CD4-positive, CD25-positive, alpha-beta regulatory T cell (primary cell): ENCODE results near the gene PRKAG2. TPM values are rescaled to one million over a fixed set of nuclear protein-coding genes. Genes with fewer than 3 reads are reported as not detected.

Experiments used
- ATAC-seq, 2 donors: fragments of 150-1000 bp; cut with Tn5 transposase; one replicate each; pipeline ENCODE4 v1.10.0; 2021; ENCODE audit warnings: low read depth in 2 of 2, moderate number of reproducible peaks in 2 of 2, moderate library complexity in 1 of 2
- DNase-seq, 3 donors: peaks; one replicate each; pipeline versions ENCODE4 v3.0.0 to v3.0.0-alpha.2; 2012 to 2022; ENCODE audit warnings: mixed read lengths in 1 of 3
- H3K27ac ChIP-seq: one replicate; pipeline ENCODE4 v1.7.0; 2013; ENCODE audit warnings: mild to moderate bottlenecking, low read length; ENCODE audit not compliant: insufficient read depth, poor library complexity, severe bottlenecking
- H3K27me3 ChIP-seq: one replicate; pipeline ENCODE4 v1.7.0; 2013; ENCODE audit warnings: low read length; ENCODE audit not compliant: control insufficient read depth, insufficient read depth
- H3K36me3 ChIP-seq: one replicate; pipeline ENCODE4 v1.7.0; 2013; ENCODE audit warnings: mild to moderate bottlenecking, low read length, moderate library complexity; ENCODE audit not compliant: control insufficient read depth, insufficient read depth
- H3K4me1 ChIP-seq: 2 replicates; pipeline ENCODE4 v1.7.0; 2013; ENCODE audit warnings: mild to moderate bottlenecking, low read length; ENCODE audit not compliant: insufficient read depth, control insufficient read depth, poor library complexity, severe bottlenecking
- H3K4me3 ChIP-seq: one replicate; pipeline ENCODE4 v1.7.0; 2013; ENCODE audit warnings: low read depth, mild to moderate bottlenecking, low read length, moderate library complexity
- H3K9me3 ChIP-seq, 2 experiments: 1 replicate in 1 of 2; 2 replicates in 1 of 2; pipeline ENCODE4 v1.7.0; 2013; ENCODE audit warnings: low read length in 2 of 2, mild to moderate bottlenecking in 1 of 2, moderate library complexity in 1 of 2; ENCODE audit not compliant: control insufficient read depth in 2 of 2
- H3K27ac Mint-ChIP-seq, 3 donors: one replicate each; pipeline ENCODE4 v1.8.0; 2020 to 2022; ENCODE audit warnings: mild to moderate bottlenecking in 3 of 3, mixed read lengths in 3 of 3, moderate library complexity in 2 of 3
- H3K27me3 Mint-ChIP-seq: one replicate; pipeline ENCODE4 v1.8.0; 2022; ENCODE audit warnings: mild to moderate bottlenecking, mixed read lengths
- H3K36me3 Mint-ChIP-seq: one replicate; pipeline ENCODE4 v1.8.0; 2020; ENCODE audit warnings: mixed read lengths
- H3K4me1 Mint-ChIP-seq, 4 donors: one replicate each; pipeline ENCODE4 v1.8.0; 2020 to 2022; ENCODE audit warnings: mixed read lengths in 4 of 4, mild to moderate bottlenecking in 1 of 4
- H3K4me3 Mint-ChIP-seq, 4 donors: one replicate each; pipeline ENCODE4 v1.8.0; 2020 to 2022; ENCODE audit warnings: mild to moderate bottlenecking in 4 of 4, mixed read lengths in 4 of 4, moderate library complexity in 3 of 4
- H3K9me3 Mint-ChIP-seq, 7 donors: one replicate each; pipeline ENCODE4 v1.8.0; 2020 to 2022; ENCODE audit warnings: mixed read lengths in 7 of 7, mild to moderate bottlenecking in 3 of 7, moderate library complexity in 2 of 7
- polyA plus RNA-seq, 4 donors: library from polyadenylated mRNA; unstranded; fragments of 300-500 nt; fragmentation: Illumina TruSeq; gene quantifications; one replicate each; pipeline ENCODE4 v1.2.3, GENCODE V29; 2021
- total RNA-seq: library from RNA; stranded (reverse); gene quantifications from one replicate; pipeline ENCODE4 v1.2.3, GENCODE V29; 2022

The PRKAG2 gene
- total and polyA plus RNA-seq, 5 donors from 2014 or later, result 19.9 to 43.0 (median 26.1) TPM

GRCh38 chr7:151719897-151720242 is 157.0 kb downstream of the PRKAG2 start:
- Mint-ChIP-seq H3K27ac (no peak overlapping the region), H3K27me3 (no peaks in the 10 kb centered on the region), H3K4me3 (no peak overlapping the region), H3K36me3 (peaks cover 9% of the 10 kb centered on the region), H3K4me1 (peaks cover 0 to 8% (median 2%) of the 10 kb centered on the region in 4 donors), H3K9me3 (peaks cover 0 to 2% (median 0%) of the 10 kb centered on the region in 7 donors)
- peaks cover 2% of the 10 kb centered on the region for H3K36me3 ChIP-seq
- no peaks in the 10 kb centered on the region for H3K27me3 ChIP-seq
- no peaks in the 10 kb centered on the region for H3K4me1 ChIP-seq
- H3K27ac ChIP-seq, result no peak overlapping the region
- H3K9me3 ChIP-seq, result no peaks in the 10 kb centered on the region
- DNase-seq (no peak), ATAC-seq (no peak)
- H3K4me3 ChIP-seq, result no peak overlapping the region

- no peak overlapping the region for H3K27ac ChIP-seq
- Mint-ChIP-seq H3K27me3 (no peaks in the 10 kb centered on the region), H3K4me3 (no peak overlapping the region), H3K36me3 (peaks cover 9% of the 10 kb centered on the region), H3K9me3 (peaks cover 0 to 2% (median 0%) of the 10 kb centered on the region in 7 donors), H3K27ac (peak overlapping the region in 1 of 3 donors; percentile 71), H3K4me1 (peaks cover 0 to 8% (median 2%) of the 10 kb centered on the region in 4 donors)
- no peaks in the 10 kb centered on the region for H3K4me1 ChIP-seq
- no peaks in the 10 kb centered on the region for H3K27me3 ChIP-seq
- peaks cover 2% of the 10 kb centered on the region for H3K36me3 ChIP-seq
- no peaks in the 10 kb centered on the region for H3K9me3 ChIP-seq
- no peak for DNase-seq
- no peak for ATAC-seq
- H3K4me3 ChIP-seq, result no peak overlapping the region
Measured at GRCh38 chr7:151719031-151719896, 157.7 kb downstream of the PRKAG2 start.

GRCh38 chr7:151717918-151718317 is 159.0 kb downstream of the PRKAG2 start:
- H3K4me1 ChIP-seq, result no peaks in the 10 kb centered on the region
- H3K36me3 Mint-ChIP-seq, result peaks cover 9% of the 10 kb centered on the region
- peaks cover 0 to 2% (median 0%) of the 10 kb centered on the region in 7 donors for H3K9me3 Mint-ChIP-seq
- H3K27ac Mint-ChIP-seq, result no peak overlapping the region
- no peaks in the 10 kb centered on the region for H3K27me3 Mint-ChIP-seq
- H3K9me3 ChIP-seq, result no peaks in the 10 kb centered on the region
- peaks cover 0 to 8% (median 4%) of the 10 kb centered on the region in 4 donors for H3K4me1 Mint-ChIP-seq
- DNase-seq, result no peak
- no peak overlapping the region for H3K4me3 ChIP-seq
- ATAC-seq, result no peak
- no peak overlapping the region for H3K27ac ChIP-seq
- H3K36me3 ChIP-seq, result peaks cover 2% of the 10 kb centered on the region
- no peaks in the 10 kb centered on the region for H3K27me3 ChIP-seq
- H3K4me3 Mint-ChIP-seq, result no peak overlapping the region

- Mint-ChIP-seq H3K9me3 (peaks cover 0 to 2% (median 0%) of the 10 kb centered on the region in 7 donors), H3K27ac (no peak overlapping the region), H3K4me1 (peaks cover 0 to 8% (median 4%) of the 10 kb centered on the region in 4 donors), H3K27me3 (no peaks in the 10 kb centered on the region), H3K36me3 (peaks cover 9% of the 10 kb centered on the region), H3K4me3 (no peak overlapping the region)
- ATAC-seq (no peak), DNase-seq (no peak)
- Histone ChIP-seq H3K27ac (no peak overlapping the region), H3K4me1 (no peaks in the 10 kb centered on the region), H3K27me3 (no peaks in the 10 kb centered on the region), H3K36me3 (peaks cover 2% of the 10 kb centered on the region), H3K4me3 (no peak overlapping the region), H3K9me3 (no peaks in the 10 kb centered on the region)
Measured at GRCh38 chr7:151717415-151717814, 159.5 kb downstream of the PRKAG2 start.

- no peaks in the 10 kb centered on the region for H3K4me1 ChIP-seq
- DNase-seq (no peak), ATAC-seq (no peak)
- H3K27ac ChIP-seq, result no peak overlapping the region
- H3K4me1 Mint-ChIP-seq, result peaks cover 0 to 4% (median 2%) of the 10 kb centered on the region in 4 donors
- H3K27me3 ChIP-seq, result no peaks in the 10 kb centered on the region
- H3K27me3 Mint-ChIP-seq, result no peaks in the 10 kb centered on the region
- peak overlapping the region in 1 of 3 donors; percentile 60 for H3K27ac Mint-ChIP-seq
- H3K4me3 ChIP-seq, result no peak overlapping the region
- H3K4me3 Mint-ChIP-seq, result no peak overlapping the region
- H3K9me3 Mint-ChIP-seq, result peaks cover 0 to 2% (median 0%) of the 10 kb centered on the region in 7 donors
- peaks cover 9% of the 10 kb centered on the region for H3K36me3 Mint-ChIP-seq
- H3K9me3 ChIP-seq, result no peaks in the 10 kb centered on the region
- peaks cover 2% of the 10 kb centered on the region for H3K36me3 ChIP-seq
Measured at GRCh38 chr7:151716323-151716722, 160.6 kb downstream of the PRKAG2 start.

GRCh38 chr7:151715666-151716315 is 161.1 kb downstream of the PRKAG2 start:
- H3K36me3 Mint-ChIP-seq, result peaks cover 9% of the 10 kb centered on the region
- no peaks in the 10 kb centered on the region for H3K4me1 ChIP-seq

DNA sequence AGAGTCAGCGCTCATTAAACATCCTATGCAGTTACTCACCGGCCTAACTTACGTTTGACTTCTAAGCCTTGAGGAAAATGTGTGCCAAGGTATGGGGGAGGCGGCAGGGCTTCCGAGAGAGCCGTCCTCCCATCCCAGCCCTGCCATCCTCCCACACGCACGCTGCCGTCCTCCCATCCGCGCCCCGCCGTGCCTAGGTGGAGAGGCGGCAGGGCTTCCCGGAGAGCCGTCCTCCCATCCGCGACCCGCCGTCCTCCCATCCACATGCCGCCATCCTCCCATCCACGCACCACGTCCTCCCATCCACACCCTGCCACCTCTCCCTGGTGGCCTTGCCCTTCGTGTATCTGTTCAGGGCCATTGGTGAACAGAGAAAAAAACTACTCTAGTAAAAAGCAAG is 162.7 kb downstream of the PRKAG2 start:
- H3K9me3 ChIP-seq, result no peaks in the 10 kb centered on the region
- no peak overlapping the region for H3K4me3 ChIP-seq
- no peak overlapping the region for H3K27ac ChIP-seq
- ATAC-seq, result no peak
- Mint-ChIP-seq H3K27ac (no peak overlapping the region), H3K9me3 (peaks cover 0 to 2% (median 0%) of the 10 kb centered on the region in 7 donors), H3K4me3 (no peak overlapping the region), H3K27me3 (no peaks in the 10 kb centered on the region), H3K4me1 (peaks cover 0 to 8% (median 4%) of the 10 kb centered on the region in 4 donors), H3K36me3 (peaks cover 13% of the 10 kb centered on the region)
- DNase-seq, result no peak
- no peaks in the 10 kb centered on the region for H3K4me1 ChIP-seq
- peaks cover 2% of the 10 kb centered on the region for H3K36me3 ChIP-seq
- H3K27me3 ChIP-seq, result no peaks in the 10 kb centered on the region

More at GRCh38 chr7:151715666-151716315, 161.1 kb downstream of the PRKAG2 start:
- no peak for DNase-seq
- peaks cover 0 to 4% (median 2%) of the 10 kb centered on the region in 4 donors for H3K4me1 Mint-ChIP-seq
- Histone ChIP-seq H3K27me3 (no peaks in the 10 kb centered on the region), H3K36me3 (peaks cover 2% of the 10 kb centered on the region), H3K4me3 (no peak overlapping the region), H3K9me3 (no peaks in the 10 kb centered on the region), H3K27ac (no peak overlapping the region)
- peak overlapping the region in 1 of 3 donors; percentile 60 for H3K27ac Mint-ChIP-seq
- no peak for ATAC-seq
- H3K4me3 Mint-ChIP-seq, result no peak overlapping the region
- H3K9me3 Mint-ChIP-seq, result peaks cover 0 to 2% (median 0%) of the 10 kb centered on the region in 7 donors
- H3K27me3 Mint-ChIP-seq, result no peaks in the 10 kb centered on the region
